ENCODE measurements around the gene PPP1R26. TPM values are rescaled to one million over a fixed set of nuclear protein-coding genes. Genes with fewer than 3 reads are reported as not detected.

PPP1R26 gene
- total and polyA plus RNA-seq, 12 donors, result 3.3 to 34.8 (median 15.8) TPM

- intact Hi-C loops (cut with DNase I), result no loop called here
- Histone ChIP-seq H3K27ac (no peak overlapping the region), H3K9me3 (replicated peaks in 1 of 3) (no peaks in the 10 kb centered on the region), H3K27me3 (no peaks in the 10 kb centered on the region), H3K4me1 (replicated peaks in 1 of 2) (no peaks in the 10 kb centered on the region), H3K36me3 (replicated peaks in 1 of 2) (peaks cover 0 to 41% of the 10 kb centered on the region in 2 donors), H3K4me3 (no peak overlapping the region)
- no peak for DNase-seq
- 94 to 97% (median 96%) methylated on average over 11 to 40 of the region's 40 CpGs for WGBS, 4 donors
- TF ChIP-seq CTCF (IDR thresholded peaks at IDR 0.05), result no peak
- TF ChIP-seq POLR2A (IDR thresholded peaks at IDR 0.05), result no peak
These were observed 7.9 kb downstream of the PPP1R26 start for GRCh38 chr9:135487281-135488012.

- intact Hi-C loops (cut with DNase I), result no loop called here
- 94 to 97% (median 96%) methylated on average over 17 to 18 of the region's 18 CpGs for WGBS, 4 donors
- Histone ChIP-seq H3K27ac (no peak overlapping the region), H3K4me1 (replicated peaks in 1 of 2) (no peaks in the 10 kb centered on the region), H3K4me3 (no peak overlapping the region), H3K9me3 (replicated peaks in 1 of 3) (no peaks in the 10 kb centered on the region), H3K36me3 (replicated peaks in 1 of 2) (peaks cover 0 to 41% of the 10 kb centered on the region in 2 donors), H3K27me3 (no peaks in the 10 kb centered on the region)
- no peak for DNase-seq
- TF ChIP-seq CTCF (IDR thresholded peaks at IDR 0.05) (no peak), POLR2A (IDR thresholded peaks at IDR 0.05) (no peak)
These were observed 8.4 kb downstream of the PPP1R26 start for GRCh38 chr9:135488013-135488330.

GRCh38 chr9:135488527-135488926, 8.9 kb downstream of the PPP1R26 start:
- TF ChIP-seq CTCF (IDR thresholded peaks at IDR 0.05) (no peak), POLR2A (IDR thresholded peaks at IDR 0.05) (no peak)
- Histone ChIP-seq H3K4me1 (replicated peaks in 1 of 2) (no peaks in the 10 kb centered on the region), H3K4me3 (no peak overlapping the region), H3K27me3 (no peaks in the 10 kb centered on the region), H3K9me3 (replicated peaks in 1 of 3) (no peaks in the 10 kb centered on the region), H3K27ac (no peak overlapping the region), H3K36me3 (replicated peaks in 1 of 2) (peaks cover 0 to 41% of the 10 kb centered on the region in 2 donors)
- intact Hi-C loops (cut with DNase I), result no loop called here
- WGBS, 4 donors, result 90 to 96% (median 94%) methylated on average over 15 to 17 of the region's 17 CpGs
- DNase-seq, result no peak

GRCh38 chr9:135489188-135489906, 9.8 kb downstream of the PPP1R26 start:
- no peak for TF ChIP-seq POLR2A (IDR thresholded peaks at IDR 0.05)
- TF ChIP-seq CTCF (IDR thresholded peaks at IDR 0.05), result no peak
- H3K27me3 ChIP-seq, result no peaks in the 10 kb centered on the region
- no peaks in the 10 kb centered on the region for H3K4me1 ChIP-seq (replicated peaks in 1 of 2)
- no peak overlapping the region for H3K4me3 ChIP-seq
- no peak overlapping the region for H3K27ac ChIP-seq
- intact Hi-C loops (cut with DNase I), result no loop called here
- DNase-seq, result no peak
- 77 to 83% (median 80%) methylated on average over 9 to 18 of the region's 18 CpGs for WGBS, 4 donors
- H3K9me3 ChIP-seq (replicated peaks in 1 of 3), result no peaks in the 10 kb centered on the region
- H3K36me3 ChIP-seq (replicated peaks in 1 of 2), result peaks cover 0 to 33% of the 10 kb centered on the region in 2 donors
